HUES64 (cell line): ENCODE data around the gene ADGRL3.

Experiments used
- H3K27ac ChIP-seq: 2 replicates; pipeline ENCODE4 v1.7.0; 2013; ENCODE audit warnings: low read depth, low read length, inconsistent platforms
- H3K27me3 ChIP-seq: 2 replicates; pipeline ENCODE4 v1.6.1; 2013; ENCODE audit warnings: mild to moderate bottlenecking, low read length; ENCODE audit not compliant: insufficient read depth
- H3K36me3 ChIP-seq: 2 replicates; pipeline ENCODE4 v1.6.1; 2013; ENCODE audit warnings: mild to moderate bottlenecking, low read length; ENCODE audit not compliant: insufficient read depth
- H3K4me1 ChIP-seq: 2 replicates; pipeline ENCODE4 v1.6.1; 2013; ENCODE audit warnings: mild to moderate bottlenecking, low read length, moderate library complexity; ENCODE audit not compliant: insufficient read depth
- H3K4me3 ChIP-seq: 2 replicates; pipeline ENCODE4 v1.5.1; 2013; ENCODE audit warnings: mild to moderate bottlenecking, low read length, moderate library complexity
- H3K9ac ChIP-seq: 2 replicates; pipeline ENCODE4 v1.6.1; 2013; ENCODE audit warnings: mild to moderate bottlenecking, low read depth, low read length
- H3K9me3 ChIP-seq: 2 replicates; pipeline ENCODE4 v1.6.1; 2013; ENCODE audit warnings: low read depth, low read length; ENCODE audit not compliant: insufficient read depth
- WGBS: fragments of 150-250, 120-280 bp; methylation state at CpG from one replicate; pipeline ENCODE4 v1.1.7; 2013; ENCODE audit warnings: missing lambda C conversion rate; 5-methylcytosine and 5-hydroxymethylcytosine counted together

The ADGRL3 gene

GRCh38 chr4:61648264-61648663 is 448.1 kb downstream of the ADGRL3 start:
- no peak overlapping the region for H3K9ac ChIP-seq
- no peak overlapping the region for H3K4me3 ChIP-seq
- H3K27ac ChIP-seq = no peak overlapping the region
- no peaks in the 10 kb centered on the region for H3K9me3 ChIP-seq
- H3K36me3 ChIP-seq = no peaks in the 10 kb centered on the region
- H3K27me3 ChIP-seq = no peaks in the 10 kb centered on the region
- peaks cover 21% of the 10 kb centered on the region for H3K4me1 ChIP-seq
- no CpG with 5 or more reads among the region's 1 CpG for WGBS

- Histone ChIP-seq H3K4me1 (peaks cover 9% of the 10 kb centered on the region; the same call in 1 of the 2 replicates), H3K27me3 (no peaks in the 10 kb centered on the region), H3K9me3 (0 out of 2 replicates have a peak, but pooled peaks cover 5% of the 10 kb centered on the region), H3K27ac (no peak overlapping the region), H3K9ac (no peak overlapping the region), H3K4me3 (no peak overlapping the region), H3K36me3 (no peaks in the 10 kb centered on the region)
- WGBS = 92% methylated on average over 1 of the region's 2 CpGs
Measured at GRCh38 chr4:61657016-61657415, 456.9 kb downstream of the ADGRL3 start.

- H3K9ac ChIP-seq = no peak overlapping the region
- 95% methylated on average over 7 of the region's 7 CpGs for WGBS
- peaks cover 23% of the 10 kb centered on the region for H3K9me3 ChIP-seq
- no peaks in the 10 kb centered on the region for H3K27me3 ChIP-seq
- no peaks in the 10 kb centered on the region for H3K36me3 ChIP-seq
- H3K27ac ChIP-seq = no peak overlapping the region
- no peak overlapping the region for H3K4me3 ChIP-seq
- H3K4me1 ChIP-seq = peaks cover 3% of the 10 kb centered on the region; the same call in 1 of the 2 replicates
Measured at GRCh38 chr4:61661960-61662359, 461.8 kb downstream of the ADGRL3 start.

GRCh38 chr4:61662362-61662761 is 462.2 kb downstream of the ADGRL3 start:
- Histone ChIP-seq H3K4me1 (peaks cover 3% of the 10 kb centered on the region; the same call in 1 of the 2 replicates), H3K9me3 (peaks cover 23% of the 10 kb centered on the region), H3K27me3 (no peaks in the 10 kb centered on the region), H3K36me3 (no peaks in the 10 kb centered on the region), H3K4me3 (no peak overlapping the region), H3K9ac (no peak overlapping the region), H3K27ac (no peak overlapping the region)
- WGBS = 98% methylated on average over 5 of the region's 5 CpGs

GRCh38 chr4:61663310-61663709 is 463.2 kb downstream of the ADGRL3 start:
- H3K4me3 ChIP-seq = no peak overlapping the region
- no peak overlapping the region for H3K27ac ChIP-seq
- no peaks in the 10 kb centered on the region for H3K36me3 ChIP-seq
- H3K9me3 ChIP-seq = peaks cover 23% of the 10 kb centered on the region
- peaks cover 2% of the 10 kb centered on the region; the same call in 1 of the 2 replicates for H3K4me1 ChIP-seq
- WGBS = 97% methylated on average over 8 of the region's 8 CpGs
- H3K9ac ChIP-seq = no peak overlapping the region
- H3K27me3 ChIP-seq = no peaks in the 10 kb centered on the region

- Histone ChIP-seq H3K36me3 (no peaks in the 10 kb centered on the region), H3K4me1 (no peaks in the 10 kb centered on the region), H3K4me3 (no peak overlapping the region), H3K9ac (no peak overlapping the region), H3K9me3 (peaks cover 32% of the 10 kb centered on the region), H3K27ac (no peak overlapping the region), H3K27me3 (no peaks in the 10 kb centered on the region)
Measured at GRCh38 chr4:61665649-61666048, 465.5 kb downstream of the ADGRL3 start.

GRCh38 chr4:61666244-61666643 is 466.1 kb downstream of the ADGRL3 start:
- H3K9ac ChIP-seq = no peak overlapping the region
- H3K27me3 ChIP-seq = no peaks in the 10 kb centered on the region
- no peaks in the 10 kb centered on the region for H3K4me1 ChIP-seq
- no peak overlapping the region for H3K27ac ChIP-seq
- WGBS = 92% methylated on average over 1 of the region's 1 CpG
- H3K9me3 ChIP-seq = peaks cover 38% of the 10 kb centered on the region
- no peak overlapping the region for H3K4me3 ChIP-seq
- H3K36me3 ChIP-seq = no peaks in the 10 kb centered on the region

- Histone ChIP-seq H3K27me3 (no peaks in the 10 kb centered on the region), H3K4me1 (no peaks in the 10 kb centered on the region), H3K9me3 (peaks cover 15% of the 10 kb centered on the region), H3K27ac (no peak overlapping the region), H3K9ac (no peak overlapping the region), H3K36me3 (no peaks in the 10 kb centered on the region), H3K4me3 (no peak overlapping the region)
- 92% methylated on average over 1 of the region's 1 CpG for WGBS
Measured at GRCh38 chr4:61671599-61671998, 471.5 kb downstream of the ADGRL3 start.

- no peak overlapping the region for H3K9ac ChIP-seq
- no peak overlapping the region for H3K4me3 ChIP-seq
- H3K9me3 ChIP-seq = peaks cover 8% of the 10 kb centered on the region
- no peaks in the 10 kb centered on the region; the same call in 1 of the 2 replicates for H3K36me3 ChIP-seq
- no peak overlapping the region for H3K27ac ChIP-seq
- WGBS = 95% methylated on average over 2 of the region's 2 CpGs
- no peaks in the 10 kb centered on the region for H3K27me3 ChIP-seq
- H3K4me1 ChIP-seq = no peaks in the 10 kb centered on the region
Measured at GRCh38 chr4:61675464-61675863, 475.3 kb downstream of the ADGRL3 start.

- H3K4me3 ChIP-seq = no peak overlapping the region
- no peaks in the 10 kb centered on the region for H3K9me3 ChIP-seq
- no peaks in the 10 kb centered on the region; the same call in 1 of the 2 replicates for H3K36me3 ChIP-seq
- H3K9ac ChIP-seq = no peak overlapping the region
- H3K27ac ChIP-seq = no peak overlapping the region
- WGBS = 100% methylated on average over 1 of the region's 1 CpG
- H3K4me1 ChIP-seq = no peaks in the 10 kb centered on the region
- H3K27me3 ChIP-seq = no peaks in the 10 kb centered on the region
Measured at GRCh38 chr4:61678297-61678696, 478.2 kb downstream of the ADGRL3 start.

GRCh38 chr4:61693520-61693919 is 493.4 kb downstream of the ADGRL3 start:
- Histone ChIP-seq H3K4me1 (no peaks in the 10 kb centered on the region; the same call in 1 of the 2 replicates), H3K9me3 (no peaks in the 10 kb centered on the region), H3K36me3 (no peaks in the 10 kb centered on the region), H3K9ac (no peak overlapping the region), H3K4me3 (no peak overlapping the region), H3K27ac (no peak overlapping the region), H3K27me3 (no peaks in the 10 kb centered on the region)
- no CpG with 5 or more reads among the region's 1 CpG for WGBS

GRCh38 chr4:61714387-61714911 is 514.3 kb downstream of the ADGRL3 start:
- Histone ChIP-seq H3K9ac (no peak overlapping the region), H3K27me3 (no peaks in the 10 kb centered on the region), H3K4me1 (peaks cover 19% of the 10 kb centered on the region), H3K27ac (no peak overlapping the region), H3K4me3 (no peak overlapping the region), H3K36me3 (no peaks in the 10 kb centered on the region), H3K9me3 (no peaks in the 10 kb centered on the region)
- WGBS = 91% methylated on average over 4 of the region's 4 CpGs
